Stimulated activated memory B cell treated with anti-CD40 and anti-IgM and Interleukin-4, amounts not matched to agents 10 μg/mL and 1 μg/mL and 100 μg/mL, for 72 hours (primary cell): ENCODE measurements around the gene CASQ2.

Experiments used
- ATAC-seq: fragments of 150-1000 bp; cut with Tn5 transposase; 2 replicates; pipeline ENCODE4 v1.10.0; 2021
- H3K27ac Mint-ChIP-seq: one replicate; pipeline ENCODE4 v1.8.0; 2022; ENCODE audit warnings: mild to moderate bottlenecking, mixed read lengths
- H3K27me3 Mint-ChIP-seq: one replicate; pipeline ENCODE4 v1.8.0; 2022; ENCODE audit warnings: mixed read lengths
- H3K36me3 Mint-ChIP-seq: one replicate; pipeline ENCODE4 v1.8.0; 2022; ENCODE audit warnings: mixed read lengths
- H3K4me1 Mint-ChIP-seq: one replicate; pipeline ENCODE4 v1.8.0; 2022; ENCODE audit warnings: mixed read lengths
- H3K4me3 Mint-ChIP-seq: one replicate; pipeline ENCODE4 v1.8.0; 2022; ENCODE audit warnings: mild to moderate bottlenecking, moderate library complexity, mixed read lengths
- H3K9me3 Mint-ChIP-seq: one replicate; pipeline ENCODE4 v1.8.0; 2022; ENCODE audit warnings: mixed read lengths

The CASQ2 gene

GRCh38 chr1:115726570-115726969 is 41.9 kb downstream of the CASQ2 start:
- H3K36me3 Mint-ChIP-seq, result no peaks in the 10 kb centered on the region
- H3K4me1 Mint-ChIP-seq, result no peaks in the 10 kb centered on the region
- no peaks in the 10 kb centered on the region for H3K9me3 Mint-ChIP-seq
- peaks cover 9% of the 10 kb centered on the region for H3K27me3 Mint-ChIP-seq
- H3K27ac Mint-ChIP-seq, result no peak overlapping the region
- no peak overlapping the region for H3K4me3 Mint-ChIP-seq
- ATAC-seq, result no peak

DNA sequence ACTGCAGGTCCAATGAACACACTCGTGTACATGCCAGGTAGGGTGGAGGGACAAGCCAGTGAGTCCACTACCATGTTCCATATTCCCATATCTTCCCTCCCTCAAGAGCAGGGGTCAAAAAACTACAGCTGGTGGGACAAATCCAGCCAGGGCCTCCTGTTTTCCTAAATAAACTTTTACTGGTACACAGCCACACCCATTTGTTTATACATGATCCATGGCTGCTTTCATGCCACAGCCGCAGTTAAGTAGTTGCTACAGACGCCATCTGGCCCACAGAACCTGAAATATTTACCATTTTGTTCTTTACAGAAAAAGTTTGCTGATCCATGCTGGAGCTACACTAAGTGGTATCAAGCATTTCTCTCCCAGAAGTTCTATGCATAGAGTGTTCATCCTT is 42.4 kb downstream of the CASQ2 start:
- no peak overlapping the region for H3K27ac Mint-ChIP-seq
- no peak overlapping the region for H3K4me3 Mint-ChIP-seq
- no peaks in the 10 kb centered on the region for H3K4me1 Mint-ChIP-seq
- H3K36me3 Mint-ChIP-seq, result no peaks in the 10 kb centered on the region
- no peaks in the 10 kb centered on the region for H3K9me3 Mint-ChIP-seq
- peaks cover 9% of the 10 kb centered on the region for H3K27me3 Mint-ChIP-seq
- ATAC-seq, result no peak

DNA sequence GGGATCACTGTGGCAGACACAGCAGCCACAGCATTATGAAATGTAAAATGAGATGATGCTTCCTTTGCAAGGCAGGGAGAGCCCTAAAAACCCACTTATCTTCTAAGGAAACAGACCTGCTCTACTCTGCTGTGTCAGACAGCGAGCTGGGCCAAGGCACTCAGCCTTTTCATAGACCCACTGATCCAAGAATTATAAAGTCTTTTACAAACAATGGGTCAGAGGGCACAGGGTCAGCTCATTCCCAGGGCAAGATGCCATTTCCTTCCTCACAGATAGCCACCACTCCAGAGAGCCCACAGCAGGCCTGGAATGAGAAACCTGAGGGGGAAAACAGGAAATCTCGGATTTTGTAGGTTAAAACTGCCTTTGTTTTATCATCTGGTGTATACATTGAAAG is 42.9 kb downstream of the CASQ2 start:
- ATAC-seq, result no peak
- H3K4me3 Mint-ChIP-seq, result no peak overlapping the region
- H3K4me1 Mint-ChIP-seq, result no peaks in the 10 kb centered on the region
- no peak overlapping the region for H3K27ac Mint-ChIP-seq
- no peaks in the 10 kb centered on the region for H3K36me3 Mint-ChIP-seq
- peaks cover 9% of the 10 kb centered on the region for H3K27me3 Mint-ChIP-seq
- H3K9me3 Mint-ChIP-seq, result no peaks in the 10 kb centered on the region

GRCh38 chr1:115723756-115724155 is 44.8 kb downstream of the CASQ2 start:
- no peak for ATAC-seq
- Mint-ChIP-seq H3K27me3 (peaks cover 9% of the 10 kb centered on the region), H3K4me1 (no peaks in the 10 kb centered on the region), H3K4me3 (no peak overlapping the region), H3K27ac (no peak overlapping the region), H3K9me3 (no peaks in the 10 kb centered on the region), H3K36me3 (no peaks in the 10 kb centered on the region)

DNA sequence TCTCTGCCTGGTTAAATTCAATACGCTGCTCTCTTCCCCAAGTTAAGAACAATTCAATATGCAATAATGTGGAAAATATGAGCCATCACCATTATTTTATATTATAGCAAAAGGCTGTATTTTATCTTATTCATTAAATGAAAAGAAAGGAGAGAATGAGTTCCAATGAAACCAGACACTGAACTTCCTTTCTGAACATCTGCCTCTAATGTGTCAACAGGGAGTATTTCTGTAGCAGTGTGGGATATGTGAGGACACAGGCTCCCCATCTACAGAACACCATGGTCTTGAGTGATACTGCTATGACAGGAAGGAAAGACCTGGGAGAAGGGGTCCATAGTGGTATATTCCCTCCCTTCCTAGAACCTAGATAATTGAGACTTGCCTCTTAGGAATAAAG is 46.3 kb downstream of the CASQ2 start:
- H3K4me1 Mint-ChIP-seq, result no peaks in the 10 kb centered on the region

GRCh38 chr1:115719285-115719684 is 49.2 kb downstream of the CASQ2 start:
- H3K27ac Mint-ChIP-seq, result no peak overlapping the region
- H3K4me1 Mint-ChIP-seq, result no peaks in the 10 kb centered on the region
- peaks cover 21% of the 10 kb centered on the region for H3K27me3 Mint-ChIP-seq
- H3K4me3 Mint-ChIP-seq, result no peak overlapping the region
- no peaks in the 10 kb centered on the region for H3K36me3 Mint-ChIP-seq
- no peak for ATAC-seq
- H3K9me3 Mint-ChIP-seq, result no peaks in the 10 kb centered on the region

More for the DNA sequence above, 46.3 kb downstream of the CASQ2 start:
- no peaks in the 10 kb centered on the region for H3K36me3 Mint-ChIP-seq
- H3K27ac Mint-ChIP-seq, result no peak overlapping the region
- no peak for ATAC-seq
- H3K27me3 Mint-ChIP-seq, result peaks cover 19% of the 10 kb centered on the region
- H3K4me3 Mint-ChIP-seq, result no peak overlapping the region
- no peaks in the 10 kb centered on the region for H3K9me3 Mint-ChIP-seq

DNA sequence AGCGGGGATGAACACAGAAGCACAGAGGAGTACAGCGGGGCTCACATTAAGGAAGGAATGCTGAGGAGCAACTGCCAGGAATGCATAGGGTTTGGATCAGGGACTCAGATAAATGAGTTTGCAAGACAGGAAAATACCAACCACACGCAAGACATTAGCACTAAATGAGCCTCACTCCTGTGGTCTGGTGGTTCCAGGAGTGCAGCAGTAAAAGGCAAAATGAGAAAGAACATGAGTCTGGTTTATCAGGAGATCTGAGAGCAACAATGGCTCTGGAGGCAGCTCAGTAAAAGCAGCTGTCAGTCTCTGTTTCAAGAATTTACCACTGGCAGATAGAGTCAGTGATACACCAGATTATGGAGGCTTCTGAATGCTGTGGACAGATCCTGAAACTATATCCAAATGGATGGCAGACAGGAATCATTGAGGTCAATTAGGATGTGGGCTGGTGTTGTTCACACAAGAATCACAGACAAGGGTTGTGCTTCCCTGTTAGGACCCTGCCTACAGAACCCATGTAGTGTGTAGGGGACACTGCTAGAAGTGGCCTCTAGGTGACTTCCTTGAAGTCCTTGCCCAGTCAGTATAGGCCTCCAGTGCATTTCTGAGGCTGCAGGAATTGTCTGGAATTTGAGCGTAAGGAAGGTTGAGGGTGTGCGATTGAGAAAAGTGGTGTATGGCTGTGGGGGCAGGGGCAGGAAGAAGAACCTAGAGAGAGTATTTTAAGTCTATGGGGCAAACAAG is 50.3 kb downstream of the CASQ2 start:
- Mint-ChIP-seq H3K4me3 (no peak overlapping the region), H3K36me3 (no peaks in the 10 kb centered on the region), H3K27ac (no peak overlapping the region), H3K27me3 (peaks cover 21% of the 10 kb centered on the region), H3K9me3 (no peaks in the 10 kb centered on the region), H3K4me1 (no peaks in the 10 kb centered on the region)
- no peak for ATAC-seq

DNA sequence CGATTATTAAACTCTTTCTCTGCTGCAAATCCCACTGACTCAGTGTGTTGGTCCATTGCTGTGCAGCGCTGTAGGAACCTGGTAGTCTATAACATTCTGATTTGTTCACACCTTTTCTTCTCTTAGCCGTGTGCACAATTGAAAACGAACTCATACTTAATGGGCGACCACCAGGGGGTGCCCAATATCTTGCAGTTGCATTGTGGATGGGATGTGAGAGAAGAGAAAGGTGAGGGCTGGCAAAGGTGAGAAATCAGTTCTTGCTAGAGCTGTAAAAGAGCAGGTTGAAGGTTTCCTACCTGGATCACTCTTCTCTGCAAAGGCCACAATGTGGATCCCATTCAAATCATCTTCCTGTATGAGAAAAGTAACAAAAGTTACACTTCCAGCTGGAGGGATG is 51.0 kb downstream of the CASQ2 start:
- no peak overlapping the region for H3K27ac Mint-ChIP-seq
- H3K9me3 Mint-ChIP-seq, result no peaks in the 10 kb centered on the region
- no peaks in the 10 kb centered on the region for H3K36me3 Mint-ChIP-seq
- no peak for ATAC-seq
- no peak overlapping the region for H3K4me3 Mint-ChIP-seq
- no peaks in the 10 kb centered on the region for H3K4me1 Mint-ChIP-seq
- H3K27me3 Mint-ChIP-seq, result peaks cover 17% of the 10 kb centered on the region

- Mint-ChIP-seq H3K36me3 (no peaks in the 10 kb centered on the region), H3K4me1 (no peaks in the 10 kb centered on the region)
These were observed 53.9 kb downstream of the CASQ2 start for GRCh38 chr1:115714572-115715141.

GRCh38 chr1:115713906-115714305 is 54.6 kb downstream of the CASQ2 start:
- Mint-ChIP-seq H3K4me3 (no peak overlapping the region), H3K4me1 (no peaks in the 10 kb centered on the region), H3K27me3 (peaks cover 35% of the 10 kb centered on the region), H3K36me3 (no peaks in the 10 kb centered on the region), H3K9me3 (no peaks in the 10 kb centered on the region), H3K27ac (no peak overlapping the region)
- no peak for ATAC-seq

More at GRCh38 chr1:115714572-115715141, 53.9 kb downstream of the CASQ2 start:
- Mint-ChIP-seq H3K27me3 (peaks cover 27% of the 10 kb centered on the region), H3K9me3 (no peaks in the 10 kb centered on the region), H3K4me3 (no peak overlapping the region), H3K27ac (no peak overlapping the region)
- ATAC-seq, result no peak

GRCh38 chr1:115712911-115713609 is 55.5 kb downstream of the CASQ2 start:
- no peak overlapping the region for H3K4me3 Mint-ChIP-seq
- peaks cover 33% of the 10 kb centered on the region for H3K27me3 Mint-ChIP-seq
- no peak overlapping the region for H3K27ac Mint-ChIP-seq
- H3K36me3 Mint-ChIP-seq, result no peaks in the 10 kb centered on the region
- no peaks in the 10 kb centered on the region for H3K9me3 Mint-ChIP-seq
- H3K4me1 Mint-ChIP-seq, result no peaks in the 10 kb centered on the region
- no peak for ATAC-seq

DNA sequence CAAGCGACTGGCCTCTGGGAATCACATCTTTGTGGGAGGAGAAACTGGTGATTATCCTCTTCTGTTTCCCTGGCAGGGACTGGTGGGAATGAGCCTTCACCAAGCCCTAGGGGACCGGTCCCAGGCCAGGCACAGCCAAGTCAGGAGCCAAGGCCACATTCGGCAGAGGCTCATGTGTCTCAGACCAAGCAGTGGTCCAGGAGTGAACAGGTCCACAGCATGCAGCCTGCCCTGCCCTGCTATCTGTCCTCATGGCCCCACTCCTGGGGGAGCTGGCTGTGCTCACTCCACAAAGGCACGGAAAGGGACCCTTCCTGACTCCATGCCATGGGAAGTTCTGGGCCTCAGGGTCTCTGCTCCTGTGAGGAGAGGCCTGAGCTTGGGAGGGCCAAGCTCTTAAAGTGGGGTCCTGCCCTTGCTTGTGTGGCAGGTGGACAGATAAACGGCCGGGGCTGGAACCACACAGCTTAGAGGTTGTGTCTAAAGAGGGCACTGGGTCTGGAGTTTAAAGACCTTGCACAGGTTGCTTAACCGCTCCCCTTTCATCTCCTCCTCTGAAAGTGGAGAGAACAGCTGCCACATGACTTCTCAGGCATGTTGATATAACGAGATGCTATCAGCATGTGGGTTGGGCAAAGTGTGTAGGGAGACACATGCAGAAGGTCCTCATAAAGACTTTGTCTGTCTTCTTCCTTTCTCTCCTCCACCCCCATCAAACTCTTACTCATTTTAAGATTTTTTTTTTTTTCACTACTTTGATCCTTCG is 57.5 kb downstream of the CASQ2 start:
- H3K36me3 Mint-ChIP-seq, result no peaks in the 10 kb centered on the region
- no peak overlapping the region for H3K4me3 Mint-ChIP-seq
- no peak overlapping the region for H3K27ac Mint-ChIP-seq
- ATAC-seq, result no peak
- H3K27me3 Mint-ChIP-seq, result peaks cover 23% of the 10 kb centered on the region
- H3K4me1 Mint-ChIP-seq, result no peaks in the 10 kb centered on the region
- no peaks in the 10 kb centered on the region for H3K9me3 Mint-ChIP-seq

- H3K27me3 Mint-ChIP-seq, result peaks cover 30% of the 10 kb centered on the region
- no peaks in the 10 kb centered on the region for H3K4me1 Mint-ChIP-seq
- no peaks in the 10 kb centered on the region for H3K9me3 Mint-ChIP-seq
- no peak for ATAC-seq
- no peaks in the 10 kb centered on the region for H3K36me3 Mint-ChIP-seq
- no peak overlapping the region for H3K27ac Mint-ChIP-seq
- H3K4me3 Mint-ChIP-seq, result no peak overlapping the region
These were observed 61.7 kb downstream of the CASQ2 start for GRCh38 chr1:115706587-115707425.

DNA sequence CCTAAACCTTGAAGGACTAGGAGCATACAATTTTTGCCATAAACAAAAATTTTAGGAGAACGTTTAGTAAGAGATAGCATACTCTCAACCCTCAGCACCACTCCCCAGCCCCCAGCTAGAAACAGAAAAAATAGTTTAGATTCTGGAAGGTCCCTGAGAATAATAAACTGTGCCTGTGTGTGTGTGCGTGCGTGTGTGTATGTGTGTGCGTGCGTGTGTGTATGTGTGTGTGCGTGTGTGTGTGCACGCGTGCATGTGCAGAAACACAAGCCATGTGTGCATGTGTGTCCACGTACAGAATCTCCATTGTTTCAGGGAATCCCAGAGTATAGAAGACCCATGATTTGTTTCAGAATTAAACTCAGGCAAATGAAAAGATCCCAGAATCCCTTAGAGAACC is 62.6 kb downstream of the CASQ2 start:
- peaks cover 28% of the 10 kb centered on the region for H3K27me3 Mint-ChIP-seq
- no peaks in the 10 kb centered on the region for H3K9me3 Mint-ChIP-seq
- H3K27ac Mint-ChIP-seq, result no peak overlapping the region
- no peak overlapping the region for H3K4me3 Mint-ChIP-seq
- no peak for ATAC-seq
- no peaks in the 10 kb centered on the region for H3K4me1 Mint-ChIP-seq
- H3K36me3 Mint-ChIP-seq, result no peaks in the 10 kb centered on the region
